GM21717 (cell line): ENCODE data around the gene PPFIBP2.
A peak's percentile ranks its signal among the peaks of the same experiment; 100 is the strongest.

ENCODE experiments used
- ATAC-seq: cut with Tn5 transposase; IDR thresholded peaks from one replicate; pipeline ENCODE4 v1.9.1; 2021; ENCODE audit warnings: mild to moderate bottlenecking, moderate library complexity; ENCODE audit not compliant: unreplicated experiment

Gene PPFIBP2

DNA sequence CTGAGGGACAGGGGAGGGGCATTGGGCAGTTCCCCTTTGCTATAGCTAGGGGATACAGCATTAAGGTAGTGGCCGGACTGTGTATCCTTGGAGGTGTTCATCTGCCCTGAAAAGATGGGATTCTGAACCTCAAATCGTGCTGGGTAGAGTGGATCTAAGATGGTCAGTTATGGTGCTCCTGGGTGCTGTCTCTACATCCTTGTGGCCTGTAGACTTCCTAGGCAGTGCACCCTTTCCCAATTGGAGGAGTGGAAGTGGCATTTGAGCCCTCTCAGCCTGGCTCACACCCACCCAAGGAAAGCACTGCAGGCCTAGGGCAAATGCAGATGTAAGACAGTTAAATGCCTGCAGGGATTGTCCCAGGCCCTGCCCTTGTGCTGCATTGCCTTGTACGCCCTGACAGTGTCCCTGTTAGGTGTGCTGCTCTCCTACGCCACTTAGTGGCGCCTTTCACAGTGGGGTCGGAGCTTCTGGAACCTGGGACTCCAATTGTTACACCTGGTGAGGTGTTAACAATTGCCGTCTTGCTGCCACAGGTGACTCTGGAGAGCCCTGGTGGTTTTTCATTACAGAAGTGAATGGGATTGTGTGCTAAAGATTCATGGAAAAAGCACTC lies 35.0 kb downstream of the PPFIBP2 start:
- peak; percentile 87 for ATAC-seq

DNA sequence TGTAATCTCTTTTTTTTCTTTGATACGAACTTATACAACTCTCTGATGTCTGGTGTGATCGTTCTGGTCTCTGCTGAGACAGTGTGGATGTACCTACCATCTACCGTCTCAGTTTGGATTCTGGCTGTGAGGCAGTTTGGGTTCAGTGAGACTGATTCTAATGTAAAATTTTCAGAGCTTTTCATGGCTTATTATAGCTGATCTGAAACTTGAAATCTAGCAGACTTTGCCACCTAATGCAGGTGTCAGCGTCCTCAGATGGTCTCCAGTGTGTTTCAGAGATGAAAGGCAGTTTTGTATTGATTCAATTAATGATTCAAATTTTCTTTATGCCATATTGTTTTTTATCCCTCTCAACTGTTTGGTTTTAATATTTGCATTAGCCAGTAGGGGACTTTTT lies 35.9 kb downstream of the PPFIBP2 start:
- no peak for ATAC-seq

DNA sequence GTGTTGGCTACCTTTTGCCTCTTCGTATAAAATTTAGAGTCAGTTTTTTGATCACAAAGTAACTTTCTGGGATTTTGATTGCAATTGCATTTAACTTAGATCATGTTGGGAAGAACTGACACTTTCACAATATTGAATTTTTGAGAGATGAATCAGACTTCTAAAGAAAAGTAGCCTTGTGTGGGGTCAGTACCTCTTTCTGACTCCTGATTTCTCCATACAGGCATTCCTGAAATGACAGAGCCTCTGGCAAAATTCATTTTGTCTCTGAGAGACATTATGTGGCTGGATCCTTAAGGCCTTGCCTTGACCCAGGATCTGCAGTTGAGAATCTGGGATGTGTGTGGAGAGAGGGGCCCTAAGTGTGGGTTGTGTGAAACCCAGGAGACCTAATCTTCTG lies 37.8 kb downstream of the PPFIBP2 start:
- no peak for ATAC-seq

DNA sequence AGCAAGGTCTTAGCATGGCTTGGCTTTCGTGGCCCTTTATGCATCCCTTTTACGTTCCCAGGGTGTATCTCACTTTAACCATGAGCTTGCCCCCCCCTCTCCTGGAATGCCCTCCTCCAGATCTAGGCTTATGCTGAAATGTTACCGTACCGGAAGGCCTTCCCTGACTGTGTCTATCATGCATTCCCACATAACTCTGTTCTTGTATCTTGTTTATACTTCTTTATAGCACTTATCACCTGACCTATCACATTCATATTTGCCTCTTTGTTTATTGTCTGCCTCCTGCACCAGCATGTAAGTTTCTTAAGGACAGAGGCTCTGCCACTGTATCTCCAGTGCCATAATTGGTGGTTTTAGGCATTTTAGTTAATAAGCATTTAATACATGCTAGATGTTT lies 38.9 kb downstream of the PPFIBP2 start:
- ATAC-seq, result no peak

- ATAC-seq, result no peak
These were observed 41.4 kb downstream of the PPFIBP2 start for GRCh38 chr11:7555052-7555699.

DNA sequence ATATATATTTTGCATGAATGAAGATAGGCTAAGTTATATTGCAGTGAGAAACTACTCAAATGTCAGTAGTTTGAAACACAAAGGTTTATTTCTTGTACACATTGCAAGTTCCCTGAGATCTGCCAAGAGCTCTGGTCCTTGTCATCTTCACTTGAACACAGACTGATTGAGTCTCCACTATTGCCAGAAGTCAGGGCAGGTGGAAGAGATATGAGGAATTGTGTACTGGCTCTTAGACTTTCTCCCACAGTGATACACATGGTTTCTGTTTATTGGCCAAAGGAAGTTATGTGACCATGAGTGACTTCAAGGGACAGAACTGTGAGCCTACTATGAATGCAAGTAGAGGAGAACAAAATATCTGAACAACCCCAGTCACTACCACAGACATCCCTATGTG lies 44.2 kb downstream of the PPFIBP2 start:
- ATAC-seq, result no peak

DNA sequence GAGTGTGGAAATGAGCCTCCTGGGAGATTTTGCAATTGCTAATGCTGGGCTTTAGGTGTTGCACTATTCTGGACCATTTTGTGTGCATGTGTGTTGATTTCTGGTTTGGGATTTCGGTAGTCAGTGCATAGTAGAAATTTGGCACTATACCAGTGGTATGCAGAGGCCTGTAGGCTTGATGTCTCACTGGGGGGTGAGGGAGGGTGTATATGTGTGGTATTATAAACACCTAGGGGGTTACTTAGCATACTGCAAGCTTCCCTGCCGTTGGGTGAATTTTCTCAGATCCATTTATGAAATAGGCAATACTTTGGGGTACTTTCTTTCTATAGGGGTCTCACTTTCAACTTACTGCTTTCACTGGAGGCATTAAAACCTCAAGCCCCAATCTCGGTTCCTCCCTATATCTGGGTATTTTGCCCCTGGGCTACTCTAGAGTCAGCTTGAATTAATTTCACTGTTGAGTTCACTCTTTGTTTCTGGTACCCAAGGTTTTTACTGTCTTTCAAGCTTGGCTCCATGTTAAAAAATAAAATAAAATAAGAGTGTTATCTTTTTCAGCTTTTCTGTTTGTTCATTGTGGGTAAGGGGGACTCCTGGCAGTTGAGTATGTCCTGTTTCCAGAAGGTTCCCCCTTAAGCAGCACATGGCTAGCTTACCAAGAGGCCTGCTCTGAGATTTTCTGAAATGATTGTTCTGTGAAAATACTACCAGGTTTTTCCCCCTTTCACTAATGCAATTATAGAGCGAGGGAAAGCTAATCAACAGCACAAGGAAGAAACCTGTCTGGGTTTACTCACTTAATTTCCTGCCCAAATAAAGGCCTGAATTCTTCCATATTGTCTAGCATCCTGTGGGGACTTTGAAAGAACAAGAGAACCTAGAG lies 45.8 kb downstream of the PPFIBP2 start:
- ATAC-seq, result peak; percentile 84

DNA sequence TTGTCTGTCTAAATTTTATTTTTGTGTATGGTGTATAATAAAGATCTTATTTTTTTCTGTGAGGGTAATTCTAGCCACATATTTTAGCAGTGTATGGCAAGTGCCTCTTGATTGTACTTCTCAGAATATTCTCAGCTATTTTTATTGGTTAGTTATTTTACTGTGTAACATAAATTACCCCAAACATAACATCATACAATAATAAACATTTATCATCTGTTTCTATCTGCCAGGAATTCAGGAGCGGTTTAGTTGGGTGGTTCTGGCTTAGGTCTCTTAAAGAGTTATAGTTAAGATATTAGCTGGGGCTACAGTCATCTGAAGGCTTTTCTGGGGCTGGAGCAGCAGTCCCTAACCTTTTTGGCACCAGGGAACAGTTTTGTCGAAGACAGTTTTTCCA lies 47.8 kb downstream of the PPFIBP2 start:
- ATAC-seq, result no peak

- ATAC-seq, result no peak
These were observed 49.5 kb downstream of the PPFIBP2 start for GRCh38 chr11:7563281-7563680.

DNA sequence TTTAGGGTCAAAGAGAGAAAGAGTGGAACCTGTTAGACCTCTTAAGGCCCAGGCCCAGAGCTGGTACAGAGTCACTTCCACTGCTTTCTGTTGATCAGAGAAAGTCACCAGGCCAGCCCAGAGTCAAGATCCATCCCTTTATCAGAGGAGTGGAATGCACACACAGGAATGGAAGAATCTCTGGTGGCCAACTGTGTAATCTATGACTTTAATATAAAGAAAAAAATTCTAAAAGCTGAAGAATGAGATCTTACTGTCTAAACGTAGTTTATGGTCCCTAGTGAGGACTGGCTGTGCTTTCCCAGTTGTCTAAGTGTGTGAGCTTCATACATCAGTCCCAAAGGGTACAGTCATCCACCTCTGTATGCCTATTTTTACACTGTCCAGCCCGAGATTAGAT lies 51.0 kb downstream of the PPFIBP2 start:
- no peak for ATAC-seq

DNA sequence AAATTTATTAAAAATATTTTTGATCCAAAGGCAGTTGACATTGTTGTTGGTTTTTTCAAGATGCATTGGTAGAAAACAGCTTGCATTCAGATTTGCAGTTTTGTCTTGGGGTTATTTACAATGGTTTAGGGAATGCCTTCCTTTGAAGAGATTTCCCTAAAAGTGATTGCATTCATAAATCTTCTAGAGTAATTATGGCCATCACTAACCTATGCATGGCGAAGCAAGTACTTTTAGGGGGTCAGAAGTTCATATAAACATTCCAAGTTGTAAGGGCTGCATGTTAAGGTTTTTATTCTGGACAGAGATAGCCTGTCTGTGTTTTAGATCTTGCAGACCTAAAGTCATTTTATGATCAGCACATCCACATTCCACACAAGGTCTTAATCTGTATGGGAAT lies 53.5 kb downstream of the PPFIBP2 start:
- no peak for ATAC-seq

DNA sequence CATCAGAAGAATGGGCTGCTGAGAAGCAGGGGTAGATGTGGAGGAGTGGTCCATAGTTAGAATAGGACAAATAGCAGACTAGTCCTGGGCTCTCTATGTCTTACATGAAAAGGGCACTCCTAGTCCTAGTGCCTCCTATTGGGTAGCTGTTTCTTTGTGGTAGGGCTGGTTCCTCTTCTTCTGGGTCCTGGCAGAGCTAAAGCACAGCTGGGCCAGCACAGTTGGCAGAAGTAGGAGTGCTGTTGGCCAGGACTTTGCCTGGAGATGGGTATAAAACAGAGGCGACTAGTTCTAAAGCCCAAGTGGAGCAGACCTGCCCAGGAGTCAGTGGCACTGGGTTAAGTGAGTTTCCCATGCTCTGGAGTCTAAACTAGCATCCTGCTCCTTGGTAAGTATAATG lies 55.2 kb downstream of the PPFIBP2 start:
- ATAC-seq, result no peak

DNA sequence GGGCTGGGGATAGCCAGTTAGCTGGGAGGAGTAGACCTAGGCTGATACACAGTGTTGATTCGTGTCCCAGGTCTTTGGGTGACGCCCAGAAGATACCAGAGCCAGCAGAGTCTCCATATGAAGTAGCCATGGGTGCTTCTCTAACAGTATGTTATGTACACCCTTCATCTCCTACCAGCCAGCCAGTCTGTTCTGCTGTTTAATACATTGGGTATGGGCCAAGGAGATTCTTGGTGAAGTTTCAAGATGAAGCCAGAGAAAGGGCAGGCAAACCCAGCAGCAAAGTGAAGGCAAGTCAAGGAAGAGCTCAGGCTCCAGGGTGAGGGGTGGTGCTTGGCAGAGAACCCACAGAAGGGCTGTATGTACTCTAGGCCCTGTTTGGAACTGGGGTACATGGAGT lies 56.4 kb downstream of the PPFIBP2 start:
- no peak for ATAC-seq

DNA sequence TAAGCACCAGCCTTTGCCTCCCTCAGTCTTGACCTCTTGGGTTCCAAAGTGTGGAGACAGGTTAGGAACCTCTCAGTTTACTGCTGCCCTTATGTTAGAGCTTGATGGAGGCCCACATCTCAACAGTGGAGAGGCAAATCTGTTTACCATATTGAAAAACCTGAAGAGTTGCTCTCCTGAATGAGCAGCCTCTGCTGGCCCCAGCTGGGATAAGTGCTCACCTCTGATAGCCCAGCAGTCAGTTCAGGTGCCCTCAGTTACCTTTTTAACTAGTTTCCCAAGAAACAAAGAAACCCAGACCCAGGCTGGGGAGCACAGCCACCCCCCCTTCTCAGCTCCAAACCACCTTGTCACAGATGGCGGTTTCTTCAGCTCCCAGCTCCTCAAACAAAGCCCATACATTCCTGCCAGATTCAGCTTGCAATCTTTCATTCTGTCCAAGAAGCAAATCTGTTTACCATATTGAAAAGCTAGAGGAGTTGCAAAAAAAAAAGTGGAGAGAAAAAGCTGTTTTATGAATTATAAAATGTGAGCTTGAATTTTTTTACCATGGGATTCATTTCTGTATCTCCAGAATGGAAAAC lies 57.2 kb downstream of the PPFIBP2 start:
- ATAC-seq, result no peak

- ATAC-seq, result no peak
These were observed 57.8 kb downstream of the PPFIBP2 start for GRCh38 chr11:7571640-7572000.

- no peak for ATAC-seq
These were observed 58.4 kb downstream of the PPFIBP2 start for GRCh38 chr11:7572001-7572712.

DNA sequence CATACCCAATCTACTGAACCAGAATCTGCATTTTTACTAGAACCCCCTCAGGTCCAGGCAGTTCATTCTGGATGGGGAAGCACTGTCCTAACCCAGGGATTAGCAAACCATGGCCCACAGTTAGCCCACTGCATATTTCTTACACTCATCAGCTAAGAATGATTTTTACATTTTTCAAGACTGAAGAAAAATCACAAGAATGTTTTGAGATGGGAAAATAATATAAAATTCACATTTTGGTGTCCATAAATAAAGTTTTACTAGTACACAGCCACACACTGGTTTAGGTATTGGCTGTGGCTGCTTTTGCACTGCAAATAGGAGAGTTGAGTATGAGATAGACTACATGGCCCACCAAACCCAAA lies 59.4 kb downstream of the PPFIBP2 start:
- no peak for ATAC-seq

GRCh38 chr11:7573558-7574296 lies 59.9 kb downstream of the PPFIBP2 start:
- ATAC-seq, result no peak

DNA sequence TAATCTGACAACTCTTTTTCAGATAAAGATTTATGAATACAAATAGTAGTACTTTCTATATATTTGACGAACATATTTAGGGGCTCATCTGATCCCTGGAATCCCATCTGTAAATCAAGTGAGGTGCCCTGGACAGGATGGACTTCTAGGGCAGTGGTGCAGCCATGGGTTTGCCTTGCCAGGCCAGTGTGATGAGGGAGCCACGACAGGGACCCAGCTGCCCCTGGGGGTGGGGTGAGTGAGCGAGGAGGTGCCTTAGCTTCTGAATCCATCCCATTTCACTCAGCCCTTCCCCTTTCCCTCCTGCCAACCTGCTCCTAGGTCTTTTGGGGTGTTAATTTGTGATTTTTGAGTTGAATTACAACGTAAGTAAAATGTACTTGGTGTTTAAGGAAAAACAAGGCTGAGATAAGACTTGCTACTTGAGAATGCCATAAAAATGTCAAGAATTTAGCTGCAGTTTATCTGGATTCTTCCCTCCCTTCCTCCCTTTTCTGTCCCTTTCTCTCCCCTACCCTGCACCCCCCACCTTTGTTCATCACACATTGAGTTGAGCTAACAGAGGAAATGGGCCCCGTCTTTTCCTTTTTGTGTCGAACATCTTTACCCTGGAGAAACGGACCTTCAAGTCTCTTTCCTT lies 60.8 kb downstream of the PPFIBP2 start:
- ATAC-seq, result no peak
